T-helper 2 cell treated with Interferon-gamma antibody and Interleukin-4, amounts not matched to agents 5 μg/mL and 100 μg/mL, for 36 hours (primary cell): ENCODE results near the gene GRIP1.

Source experiments
- DNase-seq: peaks from one replicate; pipeline ENCODE4 v3.0.0; 2021; ENCODE audit warnings: low spot score
- H3K27ac Mint-ChIP-seq: one replicate; pipeline ENCODE4 v1.8.0; 2021; ENCODE audit warnings: mild to moderate bottlenecking, mixed read lengths
- H3K27me3 Mint-ChIP-seq: one replicate; pipeline ENCODE4 v1.8.0; 2021; ENCODE audit warnings: low read depth, mixed read lengths
- H3K36me3 Mint-ChIP-seq: one replicate; pipeline ENCODE4 v1.8.0; 2021; ENCODE audit warnings: low read depth, mixed read lengths
- H3K4me1 Mint-ChIP-seq: one replicate; pipeline ENCODE4 v1.8.0; 2021; ENCODE audit warnings: low read depth, mixed read lengths
- H3K4me3 Mint-ChIP-seq: one replicate; pipeline ENCODE4 v1.8.0; 2022; ENCODE audit warnings: mild to moderate bottlenecking, moderate library complexity, mixed read lengths
- H3K9me3 Mint-ChIP-seq: one replicate; pipeline ENCODE4 v1.8.0; 2021; ENCODE audit warnings: mixed read lengths

Gene GRIP1

GRCh38 chr12:66647034-66647691 is 31.7 kb downstream of the GRIP1 start:
- no peaks in the 10 kb centered on the region for H3K27me3 Mint-ChIP-seq
- no peak overlapping the region for H3K27ac Mint-ChIP-seq
- DNase-seq: no peak
- no peaks in the 10 kb centered on the region for H3K9me3 Mint-ChIP-seq
- no peak overlapping the region for H3K4me3 Mint-ChIP-seq
- H3K36me3 Mint-ChIP-seq: no peaks in the 10 kb centered on the region
- H3K4me1 Mint-ChIP-seq: no peaks in the 10 kb centered on the region

GRCh38 chr12:66644151-66644550 is 34.7 kb downstream of the GRIP1 start:
- H3K27me3 Mint-ChIP-seq: no peaks in the 10 kb centered on the region
- no peak for DNase-seq
- no peak overlapping the region for H3K27ac Mint-ChIP-seq
- H3K36me3 Mint-ChIP-seq: no peaks in the 10 kb centered on the region
- H3K9me3 Mint-ChIP-seq: no peaks in the 10 kb centered on the region
- no peak overlapping the region for H3K4me3 Mint-ChIP-seq
- H3K4me1 Mint-ChIP-seq: no peaks in the 10 kb centered on the region

GRCh38 chr12:66640691-66641460 is 38.0 kb downstream of the GRIP1 start:
- no peak for DNase-seq
- Mint-ChIP-seq H3K4me1 (no peaks in the 10 kb centered on the region), H3K9me3 (no peaks in the 10 kb centered on the region), H3K27me3 (peaks cover 2% of the 10 kb centered on the region), H3K4me3 (no peak overlapping the region), H3K36me3 (no peaks in the 10 kb centered on the region), H3K27ac (no peak overlapping the region)

GRCh38 chr12:66638666-66639065 is 40.2 kb downstream of the GRIP1 start:
- Mint-ChIP-seq H3K36me3 (no peaks in the 10 kb centered on the region), H3K9me3 (no peaks in the 10 kb centered on the region), H3K27ac (no peak overlapping the region), H3K4me3 (no peak overlapping the region), H3K27me3 (peaks cover 4% of the 10 kb centered on the region), H3K4me1 (no peaks in the 10 kb centered on the region)
- DNase-seq: no peak

- DNase-seq: no peak
- Mint-ChIP-seq H3K27me3 (peaks cover 6% of the 10 kb centered on the region), H3K36me3 (no peaks in the 10 kb centered on the region), H3K9me3 (no peaks in the 10 kb centered on the region), H3K4me3 (no peak overlapping the region), H3K27ac (no peak overlapping the region), H3K4me1 (no peaks in the 10 kb centered on the region)
Measured at GRCh38 chr12:66637699-66638301, 41.1 kb downstream of the GRIP1 start.

- Mint-ChIP-seq H3K36me3 (no peaks in the 10 kb centered on the region), H3K27me3 (peaks cover 6% of the 10 kb centered on the region), H3K27ac (no peak overlapping the region), H3K9me3 (no peaks in the 10 kb centered on the region), H3K4me1 (no peaks in the 10 kb centered on the region), H3K4me3 (no peak overlapping the region)
- no peak for DNase-seq
Measured at GRCh38 chr12:66636771-66637170, 42.1 kb downstream of the GRIP1 start.

GRCh38 chr12:66633676-66634075 is 45.2 kb downstream of the GRIP1 start:
- Mint-ChIP-seq H3K27ac (no peak overlapping the region), H3K4me1 (no peaks in the 10 kb centered on the region), H3K36me3 (no peaks in the 10 kb centered on the region), H3K27me3 (peaks cover 6% of the 10 kb centered on the region), H3K9me3 (no peaks in the 10 kb centered on the region), H3K4me3 (no peak overlapping the region)
- DNase-seq: no peak

GRCh38 chr12:66629138-66629870 is 49.6 kb downstream of the GRIP1 start:
- Mint-ChIP-seq H3K27ac (no peak overlapping the region), H3K4me3 (no peak overlapping the region), H3K4me1 (no peaks in the 10 kb centered on the region), H3K27me3 (peaks cover 4% of the 10 kb centered on the region), H3K36me3 (no peaks in the 10 kb centered on the region), H3K9me3 (no peaks in the 10 kb centered on the region)
- DNase-seq: no peak

GRCh38 chr12:66627988-66628317 is 50.9 kb downstream of the GRIP1 start:
- H3K4me1 Mint-ChIP-seq: no peaks in the 10 kb centered on the region
- DNase-seq: no peak
- no peak overlapping the region for H3K4me3 Mint-ChIP-seq
- H3K36me3 Mint-ChIP-seq: no peaks in the 10 kb centered on the region
- no peaks in the 10 kb centered on the region for H3K9me3 Mint-ChIP-seq
- H3K27ac Mint-ChIP-seq: no peak overlapping the region
- peaks cover 1% of the 10 kb centered on the region for H3K27me3 Mint-ChIP-seq

- no peak overlapping the region for H3K27ac Mint-ChIP-seq
- H3K9me3 Mint-ChIP-seq: no peaks in the 10 kb centered on the region
- DNase-seq: no peak
- no peak overlapping the region for H3K4me3 Mint-ChIP-seq
- H3K36me3 Mint-ChIP-seq: no peaks in the 10 kb centered on the region
- H3K4me1 Mint-ChIP-seq: no peaks in the 10 kb centered on the region
- H3K27me3 Mint-ChIP-seq: peaks cover 1% of the 10 kb centered on the region
Measured at GRCh38 chr12:66627270-66627987, 51.4 kb downstream of the GRIP1 start.

GRCh38 chr12:66624806-66625205 is 54.1 kb downstream of the GRIP1 start:
- DNase-seq: no peak
- Mint-ChIP-seq H3K27ac (no peak overlapping the region), H3K4me3 (no peak overlapping the region), H3K4me1 (no peaks in the 10 kb centered on the region), H3K36me3 (no peaks in the 10 kb centered on the region), H3K27me3 (peaks cover 1% of the 10 kb centered on the region), H3K9me3 (no peaks in the 10 kb centered on the region)

- Mint-ChIP-seq H3K4me3 (no peak overlapping the region), H3K27ac (no peak overlapping the region), H3K4me1 (no peaks in the 10 kb centered on the region)
Measured at GRCh38 chr12:66623455-66623854, 55.4 kb downstream of the GRIP1 start.

GRCh38 chr12:66620688-66621087 is 58.2 kb downstream of the GRIP1 start:
- Mint-ChIP-seq H3K27ac (no peak overlapping the region), H3K36me3 (no peaks in the 10 kb centered on the region), H3K4me3 (no peak overlapping the region), H3K4me1 (no peaks in the 10 kb centered on the region), H3K9me3 (no peaks in the 10 kb centered on the region), H3K27me3 (peaks cover 1% of the 10 kb centered on the region)
- no peak for DNase-seq

More at GRCh38 chr12:66623455-66623854, 55.4 kb downstream of the GRIP1 start:
- no peak for DNase-seq
- no peaks in the 10 kb centered on the region for H3K9me3 Mint-ChIP-seq
- H3K27me3 Mint-ChIP-seq: peaks cover 1% of the 10 kb centered on the region
- no peaks in the 10 kb centered on the region for H3K36me3 Mint-ChIP-seq
